Uterus (tissue), 4 donors: ENCODE measurements around the gene IDH3B. TPM values are rescaled to one million over a fixed set of nuclear protein-coding genes. Genes with fewer than 3 reads are reported as not detected.
A peak's percentile ranks its signal among the peaks of the same experiment; 100 is the strongest.

ENCODE experiments used
- microRNA counts, 2 donors: library from miRNA; unstranded; fragments of <30 nt; microRNA quantifications; one replicate each; lab custom pipeline; 2016 to 2017
- microRNA-seq: library from miRNA; unstranded; fragments of <30 nt; microRNA quantifications from one replicate; pipeline ENCODE4, GENCODE V29; 2016; ENCODE audit warnings: borderline microRNAs expressed, borderline replicate concordance
- small RNA-seq: library from RNA; depleted of rRNA; stranded (forward); fragments of <200 nt; gene quantifications from one replicate; pipeline ENCODE3, GENCODE V24; 2016
- total RNA-seq, 4 donors: library from RNA; depleted of rRNA in 3 of 4; stranded (reverse); fragments of >200 nt in 3 of 4; gene quantifications; one replicate each; pipeline versions ENCODE4 v1.1.0 to v1.2.4, GENCODE V29; 2014 to 2023
- donor health status: DM: yes; HTN: yes; CAD: no.

IDH3B gene
- total RNA-seq, 4 donors from 2014 or later: 33.8 to 220 (median 83.7) TPM

MicroRNA genes within 50 kb of the gene (microRNA counts, 767-probe panel; counts per million panel counts)
- microRNA hsa-miR-1292 (lab: Ali Mortazavi, UCI): 0 counts per million in 2 donors

Small RNAs within 50 kb of the gene (microRNA-seq; reads per million reads assigned to microRNA genes)
- gene MIR1292: 6.4 reads per million, percentile 11 among the genes with 10 or more reads in this experiment

Small RNAs within 50 kb of the gene (small RNA-seq; reads per million reads assigned to genes)
- not detected for gene SNORA51
- gene SNORD110: not detected
- not detected for gene SNORD56
- gene SNORD57: not detected
- not detected for gene SNORD86

Other genes starting within 250 kb of the IDH3B start
- 100 to 1,000 TPM; 108 to 268 (median 133) TPM for gene SNRPB, start 193.4 kb downstream of the IDH3B start, total RNA-seq
- gene ZNF343, start 155.3 kb downstream of the IDH3B start, total RNA-seq: 10 to 100 TPM; 11.2 to 20.5 (median 15.1) TPM
- gene TMC2, start 127.6 kb downstream of the IDH3B start, total RNA-seq: not detected
- 100 to 1,000 TPM; 108 to 151 (median 134) TPM for gene NOP56, start 11.6 kb downstream of the IDH3B start, total RNA-seq
- gene EBF4, start 28.6 kb upstream of the IDH3B start, total RNA-seq: 10 to 100 TPM in 3 of 4 donors, 1 to 10 TPM in 1; 7.1 to 69.5 (median 21.7) TPM
- 100 to 1,000 TPM in 1 of 4 donors, 10 to 100 TPM in 3; 15.3 to 154 (median 19.1) TPM for gene CPXM1, start 136.4 kb upstream of the IDH3B start, total RNA-seq
- gene C20orf141, start 150.8 kb upstream of the IDH3B start, total RNA-seq: not detected
- gene TMEM239, start 152.1 kb upstream of the IDH3B start, total RNA-seq: not detected
- 10 to 100 TPM; 13.5 to 43.6 (median 31.3) TPM for gene PCED1A, start 176.4 kb upstream of the IDH3B start, total RNA-seq
- 10 to 100 TPM in 3 of 4 donors, 1 to 10 TPM in 1; 5.9 to 48.6 (median 37.9) TPM for gene VPS16, start 176.5 kb upstream of the IDH3B start, total RNA-seq
- gene PTPRA, start 209.3 kb upstream of the IDH3B start, total RNA-seq: 100 to 1,000 TPM in 2 of 4 donors, 10 to 100 TPM in 2; 80.6 to 121 (median 97.1) TPM